ENCODE data around the gene JAG2. TPM values are rescaled to one million over a fixed set of nuclear protein-coding genes. Genes with fewer than 3 reads are reported as not detected.
A peak's percentile ranks its signal among the peaks of the same experiment; 100 is the strongest.

Gene JAG2
- total RNA-seq, 3 donors from 2014 or later: 4.2 to 15.4 (median 13.1) TPM

GRCh38 chr14:105139212-105139825 lies 29.3 kb downstream of the JAG2 start:
- H3K4me3 ChIP-seq: no peak overlapping the region
- no peak for DNase-seq (ENCODE audit: low spot score in 2 of 2)
- TF ChIP-seq POLR2A (IDR thresholded peaks at IDR 0.05) (no peak), POLR2AphosphoS5 (IDR thresholded peaks at IDR 0.05) (no peak), CTCF (IDR thresholded peaks at IDR 0.05) (no peak)
- H3K27ac ChIP-seq: no peak overlapping the region
- no peaks in the 10 kb centered on the region for H3K36me3 ChIP-seq
- intact Hi-C loops (cut with DNase I; ENCODE audit: low total_unique reads): no loop called here
- H3K9me3 ChIP-seq: peaks cover 14 to 21% of the 10 kb centered on the region in 2 donors
- no peaks in the 10 kb centered on the region for H3K4me1 ChIP-seq
- H3K27me3 ChIP-seq: no peaks in the 10 kb centered on the region

- Histone ChIP-seq H3K27ac (no peak overlapping the region), H3K9me3 (peaks cover 14 to 21% of the 10 kb centered on the region in 2 donors), H3K36me3 (no peaks in the 10 kb centered on the region), H3K4me1 (no peaks in the 10 kb centered on the region), H3K27me3 (no peaks in the 10 kb centered on the region), H3K4me3 (no peak overlapping the region)
- TF ChIP-seq CTCF (IDR thresholded peaks at IDR 0.05): no peak
- no peak for TF ChIP-seq POLR2A (IDR thresholded peaks at IDR 0.05)
- no peak for TF ChIP-seq POLR2AphosphoS5 (IDR thresholded peaks at IDR 0.05)
- no peak for DNase-seq (ENCODE audit: low spot score in 2 of 2)
- intact Hi-C loops (cut with DNase I; ENCODE audit: low total_unique reads): no loop called here
Observed at GRCh38 chr14:105138551-105139111, 29.9 kb downstream of the JAG2 start.

GRCh38 chr14:105138021-105138541 lies 30.5 kb downstream of the JAG2 start:
- no peaks in the 10 kb centered on the region for H3K27me3 ChIP-seq
- H3K4me3 ChIP-seq: no peak overlapping the region
- H3K4me1 ChIP-seq: no peaks in the 10 kb centered on the region
- no peak for TF ChIP-seq POLR2A (IDR thresholded peaks at IDR 0.05)
- TF ChIP-seq POLR2AphosphoS5 (IDR thresholded peaks at IDR 0.05): no peak
- TF ChIP-seq CTCF (IDR thresholded peaks at IDR 0.05): no peak
- peak in 1 of 2 donors; percentile 5 for DNase-seq (ENCODE audit: low spot score in 2 of 2)
- H3K27ac ChIP-seq: no peak overlapping the region
- intact Hi-C loops (cut with DNase I; ENCODE audit: low total_unique reads): no loop called here
- H3K36me3 ChIP-seq: no peaks in the 10 kb centered on the region
- peaks cover 14 to 21% of the 10 kb centered on the region in 2 donors for H3K9me3 ChIP-seq

- intact Hi-C loops (cut with DNase I; ENCODE audit: low total_unique reads): no loop called here
- H3K9me3 ChIP-seq: peaks cover 14 to 21% of the 10 kb centered on the region in 2 donors
Observed at GRCh38 chr14:105137481-105138020, 31.0 kb downstream of the JAG2 start.

More at GRCh38 chr14:105137481-105138020, 31.0 kb downstream of the JAG2 start:
- no peak for TF ChIP-seq CTCF (IDR thresholded peaks at IDR 0.05)
- no peak for TF ChIP-seq POLR2AphosphoS5 (IDR thresholded peaks at IDR 0.05)
- TF ChIP-seq POLR2A (IDR thresholded peaks at IDR 0.05): no peak
- Histone ChIP-seq H3K36me3 (no peaks in the 10 kb centered on the region), H3K4me3 (no peak overlapping the region), H3K4me1 (no peaks in the 10 kb centered on the region), H3K27me3 (no peaks in the 10 kb centered on the region), H3K27ac (no peak overlapping the region)
- peak in 1 of 2 donors; percentile 43 for DNase-seq (ENCODE audit: low spot score in 2 of 2)

Data from breast epithelium (tissue), 4 donors.